Left kidney (tissue), 2 donors: ENCODE measurements around the gene NDUFB10. TPM values are rescaled to one million over a fixed set of nuclear protein-coding genes. Genes with fewer than 3 reads are reported as not detected.
A peak's percentile ranks its signal among the peaks of the same experiment; 100 is the strongest.

Source experiments
- DNase-seq: peaks from one replicate; pipeline ENCODE4 v3.0.0-alpha.2; 2013
- polyA plus RNA-seq: library from polyadenylated mRNA; unstranded; fragments of 120-200 nt; gene quantifications from one replicate; pipeline ENCODE4 v1.2.1, GENCODE V29; 2013; ENCODE audit not compliant: insufficient read length

NDUFB10 gene
- polyA plus RNA-seq, 1 donor, result 116 TPM

- no peak for DNase-seq
These were observed 7.1 kb downstream of the NDUFB10 start, which contains the start of gene RNF151 for GRCh38 chr16:1966460-1966859. Gene RNF151, plus strand, starts transcription at chr16:1966856. Its CDS starts 26 bp downstream, at chr16:1966882.

DNA sequence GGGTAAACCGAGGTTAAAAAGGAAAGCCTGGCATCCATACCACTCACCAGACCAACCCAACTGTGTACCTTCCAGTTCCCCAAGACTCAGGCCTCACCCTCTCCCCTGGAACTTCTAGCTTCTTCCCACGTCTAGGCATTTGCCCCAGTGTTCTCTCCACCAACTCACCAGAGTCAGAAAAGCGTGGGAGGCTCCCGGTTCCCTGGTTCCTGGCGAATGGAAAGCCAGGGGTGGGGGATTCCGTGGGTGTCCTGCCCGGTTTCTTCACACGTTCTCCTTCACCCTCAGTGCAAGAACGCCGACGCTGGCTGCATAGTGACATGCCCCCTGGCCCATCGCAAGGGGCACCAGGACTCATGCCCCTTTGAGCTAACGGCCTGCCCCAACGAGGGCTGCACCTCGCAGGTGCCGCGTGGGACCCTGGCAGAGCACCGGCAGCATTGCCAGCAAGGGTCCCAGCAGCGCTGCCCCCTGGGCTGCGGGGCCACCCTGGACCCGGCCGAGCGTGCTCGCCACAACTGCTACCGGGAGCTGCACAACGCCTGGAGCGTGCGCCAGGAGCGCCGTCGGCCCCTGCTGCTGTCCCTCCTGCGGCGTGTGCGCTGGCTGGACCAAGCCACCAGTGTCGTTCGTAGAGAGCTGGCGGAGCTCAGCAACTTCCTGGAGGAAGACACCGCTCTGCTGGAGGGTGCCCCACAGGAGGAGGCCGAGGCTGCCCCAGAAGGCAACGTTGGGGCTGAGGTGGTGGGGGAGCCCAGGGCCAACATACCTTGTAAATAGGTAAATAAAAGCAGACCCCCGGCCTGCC lies 9.0 kb downstream of the NDUFB10 start:
- DNase-seq, result no peak

GRCh38 chr16:1971796-1972489 lies 12.6 kb downstream of the NDUFB10 start, which contains the start of gene TBL3:
Gene TBL3, plus strand, starts transcription at chr16:1972053. Its CDS starts 112 bp downstream, at chr16:1972165.
- peak; percentile 95 for DNase-seq

DNA sequence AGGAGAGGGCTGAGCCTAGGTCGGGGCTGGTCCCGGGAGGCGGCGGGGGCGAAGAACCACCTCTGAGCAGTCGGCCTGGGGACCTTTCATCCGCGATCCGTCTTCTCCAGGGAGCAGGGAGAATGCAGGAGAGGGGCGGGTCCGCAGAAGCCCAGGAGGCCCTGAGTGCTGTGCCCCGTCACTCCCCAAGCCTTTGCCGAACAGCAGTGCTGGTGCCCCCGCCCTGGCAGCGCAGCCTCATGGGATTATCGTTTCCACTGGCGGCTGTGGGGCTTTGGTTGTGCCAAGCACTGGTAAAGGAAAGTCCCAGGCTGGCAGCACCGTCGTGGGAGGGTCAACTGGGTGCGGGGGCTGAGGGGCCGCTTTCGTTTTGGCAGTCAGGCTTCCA lies 13.1 kb downstream of the NDUFB10 start:
- no peak for DNase-seq

GRCh38 chr16:1973461-1974156 lies 14.3 kb downstream of the NDUFB10 start:
- no peak for DNase-seq

- DNase-seq, result no peak
These were observed 15.1 kb downstream of the NDUFB10 start for GRCh38 chr16:1974157-1975070.

GRCh38 chr16:1975432-1976215 lies 16.3 kb downstream of the NDUFB10 start:
- DNase-seq, result no peak

GRCh38 chr16:1976216-1976520 lies 16.8 kb downstream of the NDUFB10 start:
- DNase-seq, result no peak

DNA sequence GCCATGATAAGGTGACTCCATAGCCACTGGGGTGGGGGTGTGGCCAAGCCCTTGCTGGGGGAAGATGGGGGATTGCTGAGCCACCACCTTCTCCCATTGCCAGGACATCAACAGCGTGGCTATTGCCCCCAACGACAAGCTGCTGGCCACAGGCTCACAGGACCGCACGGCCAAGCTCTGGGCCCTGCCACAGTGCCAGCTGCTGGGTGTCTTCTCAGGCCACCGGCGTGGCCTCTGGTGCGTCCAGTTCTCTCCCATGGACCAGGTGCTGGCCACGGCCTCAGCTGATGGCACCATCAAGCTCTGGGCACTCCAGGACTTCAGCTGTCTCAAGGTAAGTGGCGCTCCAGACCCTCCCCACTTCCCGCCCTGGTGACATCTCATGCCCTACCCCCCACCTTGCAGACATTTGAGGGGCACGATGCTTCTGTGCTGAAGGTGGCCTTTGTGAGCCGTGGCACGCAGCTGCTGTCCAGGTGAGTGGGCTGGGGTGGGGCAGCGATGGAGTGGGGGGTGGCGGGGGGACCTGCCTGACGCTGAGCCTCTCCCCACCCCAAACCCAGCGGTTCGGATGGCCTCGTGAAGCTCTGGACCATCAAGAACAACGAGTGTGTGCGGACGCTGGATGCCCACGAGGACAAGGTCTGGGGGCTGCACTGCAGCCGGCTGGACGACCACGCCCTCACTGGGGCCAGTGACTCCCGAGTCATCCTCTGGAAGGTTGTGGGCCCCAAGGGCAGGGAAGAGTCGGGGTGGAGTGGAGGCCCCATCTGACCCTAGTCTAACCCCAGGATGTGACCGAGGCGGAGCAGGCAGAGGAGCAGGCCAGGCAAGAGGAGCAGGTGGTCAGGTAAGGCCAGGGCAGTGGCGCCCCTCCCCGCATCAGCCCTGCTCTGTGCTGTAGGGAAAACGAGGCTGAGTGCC lies 17.9 kb downstream of the NDUFB10 start:
- DNase-seq, result no peak

DNA sequence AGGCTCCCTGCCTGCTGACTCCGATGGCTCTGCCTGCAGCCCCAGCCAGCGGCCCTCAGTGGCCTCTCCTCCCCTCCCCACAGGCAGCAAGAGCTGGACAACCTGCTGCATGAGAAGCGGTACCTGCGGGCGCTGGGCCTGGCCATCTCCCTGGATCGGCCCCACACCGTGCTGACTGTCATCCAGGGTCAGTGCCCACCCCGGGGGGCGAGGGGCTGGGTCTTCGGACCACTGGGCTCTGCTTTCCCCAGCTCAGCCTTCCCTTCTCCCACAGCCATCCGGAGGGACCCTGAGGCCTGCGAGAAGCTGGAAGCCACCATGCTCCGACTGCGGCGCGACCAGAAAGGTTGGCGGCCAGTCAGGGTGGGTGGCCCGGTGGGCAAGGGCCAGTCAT lies 18.5 kb downstream of the NDUFB10 start:
- DNase-seq, result no peak

DNA sequence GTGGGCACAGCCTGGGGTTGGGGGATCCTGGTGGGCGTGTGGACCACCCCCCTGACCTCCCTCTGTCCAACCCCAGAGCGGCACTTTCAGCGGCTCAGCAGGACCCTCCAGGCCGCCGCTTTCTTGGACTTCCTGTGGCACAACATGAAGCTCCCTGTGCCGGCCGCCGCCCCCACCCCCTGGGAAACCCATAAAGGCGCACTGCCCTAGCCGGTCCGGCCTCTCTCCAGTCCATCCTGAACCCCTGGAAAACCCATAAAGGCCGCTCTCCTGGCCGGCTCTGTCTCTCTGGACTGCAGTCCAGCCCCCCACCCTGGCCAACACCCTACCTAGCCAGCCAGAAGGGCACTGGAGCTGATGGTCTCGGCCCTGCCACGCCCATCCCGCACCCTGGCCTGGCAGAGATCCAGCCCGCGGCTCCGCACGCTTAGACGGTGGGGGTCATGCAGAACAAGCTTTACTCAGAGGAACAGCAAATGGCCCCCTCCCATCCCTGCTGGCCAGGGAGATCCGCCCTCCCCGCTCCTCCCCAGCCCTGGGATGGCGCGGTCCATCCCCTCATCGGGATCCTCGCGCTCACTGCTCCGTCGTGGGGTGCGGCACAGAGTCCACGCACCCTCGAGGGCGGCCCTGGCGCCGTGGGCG lies 19.3 kb downstream of the NDUFB10 start:
- no peak for DNase-seq

- no peak for DNase-seq
These were observed 20.1 kb downstream of the NDUFB10 start for GRCh38 chr16:1979271-1980029.

- no peak for DNase-seq
These were observed 20.9 kb downstream of the NDUFB10 start for GRCh38 chr16:1980030-1980769.

- DNase-seq, result no peak
These were observed 21.4 kb downstream of the NDUFB10 start for GRCh38 chr16:1980770-1981087.

DNA sequence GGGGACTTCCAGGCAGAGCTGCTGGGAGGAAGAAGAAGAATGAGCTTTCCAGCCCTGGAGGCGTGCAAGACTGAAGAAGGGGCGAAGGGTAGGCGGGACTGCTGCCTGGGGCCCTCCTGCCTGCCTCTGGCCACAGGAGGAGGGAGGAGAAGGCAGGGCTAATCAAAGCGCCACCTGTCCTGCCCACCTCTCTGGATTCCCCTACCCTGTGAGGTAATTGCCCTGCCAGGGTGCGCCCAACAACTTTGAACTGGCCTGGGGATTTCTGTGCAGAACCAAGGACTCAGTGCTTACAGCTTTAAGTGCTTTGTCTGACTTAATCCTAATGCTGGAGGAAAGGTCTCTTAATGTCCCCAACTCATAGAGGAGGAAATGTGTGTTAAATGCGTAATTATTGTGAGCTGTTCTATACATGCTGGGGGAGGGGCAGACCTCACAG lies 22.1 kb downstream of the NDUFB10 start, which contains the start of gene NOXO1:
NOXO1 (minus strand) TSS at position 72 of the 439 bp plus-strand sequence. CDS start 290 bp downstream, outside the sequence.
- DNase-seq, result no peak

- DNase-seq, result no peak
These were observed 22.7 kb downstream of the NDUFB10 start for GRCh38 chr16:1982013-1982433.

- no peak for DNase-seq
These were observed 23.7 kb downstream of the NDUFB10 start for GRCh38 chr16:1982991-1983543.
